ENCODE results near the gene OXA1L. TPM values are rescaled to one million over a fixed set of nuclear protein-coding genes. Genes with fewer than 3 reads are reported as not detected.
"Not testable (repeated sequence)": the region's sequence is repeated elsewhere in the genome, so short reads cannot be mapped to it uniquely, and the experiment has no call there.

Gene OXA1L
- total RNA-seq, 1 donor from 2014 or later = 115 TPM

DNA sequence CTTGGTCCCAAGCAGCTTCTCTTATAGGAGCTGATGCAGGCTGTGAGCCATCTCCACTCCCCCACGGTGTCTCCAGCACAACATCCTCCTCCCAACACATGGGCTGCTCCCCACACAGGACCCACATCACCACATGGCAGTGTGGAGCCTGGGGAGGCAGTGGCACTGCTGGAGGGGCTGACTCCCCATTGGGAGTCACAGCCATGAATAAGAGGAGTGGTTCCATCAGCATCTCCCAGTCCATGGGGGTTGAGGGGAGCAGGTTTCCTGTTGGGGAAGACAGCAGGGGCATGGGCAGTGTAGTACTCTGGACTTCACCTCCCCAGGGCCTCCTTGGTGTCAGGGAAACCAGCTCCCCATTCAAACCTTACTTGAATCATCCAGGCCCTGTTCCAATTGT is 40.5 kb upstream of the OXA1L start:
- Mint-ChIP-seq H3K27me3 (ENCODE audit: low read depth) (peaks cover 18% of the 10 kb centered on the region), H3K9me3 (peaks cover 7% of the 10 kb centered on the region), H3K27ac (no peak overlapping the region), H3K4me1 (no peaks in the 10 kb centered on the region), H3K36me3 (no peaks in the 10 kb centered on the region), H3K4me3 (no peak overlapping the region)
- TF ChIP-seq, protein P1, sequence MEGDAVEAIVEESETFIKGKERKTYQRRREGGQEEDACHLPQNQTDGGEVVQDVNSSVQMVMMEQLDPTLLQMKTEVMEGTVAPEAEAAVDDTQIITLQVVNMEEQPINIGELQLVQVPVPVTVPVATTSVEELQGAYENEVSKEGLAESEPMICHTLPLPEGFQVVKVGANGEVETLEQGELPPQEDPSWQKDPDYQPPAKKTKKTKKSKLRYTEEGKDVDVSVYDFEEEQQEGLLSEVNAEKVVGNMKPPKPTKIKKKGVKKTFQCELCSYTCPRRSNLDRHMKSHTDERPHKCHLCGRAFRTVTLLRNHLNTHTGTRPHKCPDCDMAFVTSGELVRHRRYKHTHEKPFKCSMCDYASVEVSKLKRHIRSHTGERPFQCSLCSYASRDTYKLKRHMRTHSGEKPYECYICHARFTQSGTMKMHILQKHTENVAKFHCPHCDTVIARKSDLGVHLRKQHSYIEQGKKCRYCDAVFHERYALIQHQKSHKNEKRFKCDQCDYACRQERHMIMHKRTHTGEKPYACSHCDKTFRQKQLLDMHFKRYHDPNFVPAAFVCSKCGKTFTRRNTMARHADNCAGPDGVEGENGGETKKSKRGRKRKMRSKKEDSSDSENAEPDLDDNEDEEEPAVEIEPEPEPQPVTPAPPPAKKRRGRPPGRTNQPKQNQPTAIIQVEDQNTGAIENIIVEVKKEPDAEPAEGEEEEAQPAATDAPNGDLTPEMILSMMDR (IDR thresholded peaks at IDR 0.05; ENCODE audit: unreplicated experiment) = no peak
- no peak for DNase-seq (ENCODE audit: low spot score in 2 of 2, unreplicated experiment in 2 of 2)

- H3K9me3 Mint-ChIP-seq; DNase-seq (ENCODE audit: low spot score in 2 of 2, unreplicated experiment in 2 of 2); H3K27ac Mint-ChIP-seq; H3K4me3 Mint-ChIP-seq; H3K4me1 Mint-ChIP-seq; H3K27me3 Mint-ChIP-seq (ENCODE audit: low read depth); H3K36me3 Mint-ChIP-seq: not testable (repeated sequence)
Observed at GRCh38 chr14:22732062-22732461, 34.4 kb upstream of the OXA1L start.

- Mint-ChIP-seq H3K4me1 (no peaks in the 10 kb centered on the region), H3K4me3 (no peak overlapping the region), H3K27ac (no peak overlapping the region), H3K9me3 (peaks cover 3% of the 10 kb centered on the region), H3K27me3 (ENCODE audit: low read depth) (peaks cover 5% of the 10 kb centered on the region), H3K36me3 (no peaks in the 10 kb centered on the region)
- DNase-seq (ENCODE audit: low spot score in 2 of 2, unreplicated experiment in 2 of 2) = no peak
- TF ChIP-seq, protein P1 (IDR thresholded peaks at IDR 0.05; ENCODE audit: unreplicated experiment) = no peak
Observed at GRCh38 chr14:22733829-22734228, 32.7 kb upstream of the OXA1L start.

- TF ChIP-seq, protein P1 (IDR thresholded peaks at IDR 0.05; ENCODE audit: unreplicated experiment) = no peak
- no peak for DNase-seq (ENCODE audit: low spot score in 2 of 2, unreplicated experiment in 2 of 2)
- H3K27me3 Mint-ChIP-seq (ENCODE audit: low read depth) = peaks cover 5% of the 10 kb centered on the region
- no peak overlapping the region for H3K4me3 Mint-ChIP-seq
- H3K9me3 Mint-ChIP-seq = peaks cover 3% of the 10 kb centered on the region
- H3K4me1 Mint-ChIP-seq = no peaks in the 10 kb centered on the region
- no peaks in the 10 kb centered on the region for H3K36me3 Mint-ChIP-seq
- no peak overlapping the region for H3K27ac Mint-ChIP-seq
Observed at GRCh38 chr14:22735096-22735495, 31.4 kb upstream of the OXA1L start.

- H3K4me1 Mint-ChIP-seq; H3K9me3 Mint-ChIP-seq; H3K4me3 Mint-ChIP-seq; DNase-seq (ENCODE audit: low spot score in 2 of 2, unreplicated experiment in 2 of 2); H3K27ac Mint-ChIP-seq; H3K27me3 Mint-ChIP-seq (ENCODE audit: low read depth); H3K36me3 Mint-ChIP-seq: not testable (repeated sequence)
Observed at GRCh38 chr14:22736384-22736783, 30.1 kb upstream of the OXA1L start.

GRCh38 chr14:22737052-22737451 is 29.4 kb upstream of the OXA1L start:
- TF ChIP-seq, protein P1 (IDR thresholded peaks at IDR 0.05; ENCODE audit: unreplicated experiment) = no peak
- Mint-ChIP-seq H3K4me3 (no peak overlapping the region), H3K27ac (no peak overlapping the region), H3K9me3 (peaks cover 3% of the 10 kb centered on the region), H3K36me3 (no peaks in the 10 kb centered on the region), H3K4me1 (no peaks in the 10 kb centered on the region), H3K27me3 (ENCODE audit: low read depth) (no peaks in the 10 kb centered on the region)
- no peak for DNase-seq (ENCODE audit: low spot score in 2 of 2, unreplicated experiment in 2 of 2)

DNA sequence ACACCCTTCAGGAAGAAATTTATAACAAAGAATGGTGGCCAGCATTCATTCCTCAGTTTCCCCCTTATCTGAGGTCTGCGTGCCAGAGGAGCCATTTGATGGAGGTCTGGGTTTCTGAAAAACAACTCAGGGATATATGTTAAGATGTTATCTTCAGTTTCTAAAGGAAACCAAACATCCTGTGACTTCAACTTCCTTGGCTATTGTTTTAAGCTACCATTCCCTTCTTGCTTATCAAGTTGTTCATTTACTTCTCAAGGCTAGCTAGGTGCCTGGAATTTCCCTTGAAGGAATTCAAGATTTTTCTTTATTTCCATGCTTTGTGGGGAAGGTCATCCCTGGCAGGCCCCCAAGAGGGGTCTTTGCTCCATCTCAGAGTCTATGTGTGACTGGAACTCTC is 27.1 kb upstream of the OXA1L start:
- no peak overlapping the region for H3K27ac Mint-ChIP-seq
- H3K4me1 Mint-ChIP-seq = no peaks in the 10 kb centered on the region
- DNase-seq (ENCODE audit: low spot score in 2 of 2, unreplicated experiment in 2 of 2) = no peak
- peaks cover 3% of the 10 kb centered on the region for H3K9me3 Mint-ChIP-seq
- peaks cover 4% of the 10 kb centered on the region for H3K27me3 Mint-ChIP-seq (ENCODE audit: low read depth)
- TF ChIP-seq, protein P1 (IDR thresholded peaks at IDR 0.05; ENCODE audit: unreplicated experiment) = no peak
- H3K36me3 Mint-ChIP-seq = no peaks in the 10 kb centered on the region
- no peak overlapping the region for H3K4me3 Mint-ChIP-seq
